COLO668 (cell line): ENCODE results near the gene DBH.

ENCODE experiments used
- DNase-seq: peaks from one replicate; lab custom pipeline; 2025; ENCODE audit not compliant: unreplicated experiment; lab: John Stamatoyannopoulos, UW

The DBH gene

GRCh38 chr9:133696071-133696472 is 59.9 kb downstream of the DBH start:
- no peak for DNase-seq

- DNase-seq = no peak
Measured at GRCh38 chr9:133699546-133699945, 63.4 kb downstream of the DBH start.

- DNase-seq = no peak
Measured at GRCh38 chr9:133700819-133701320, 64.7 kb downstream of the DBH start.

GRCh38 chr9:133701321-133701980 is 65.3 kb downstream of the DBH start:
- no peak for DNase-seq

- DNase-seq = peak; percentile 27
Measured at GRCh38 chr9:133701981-133702797, 66.0 kb downstream of the DBH start.

- DNase-seq = no peak
Measured at GRCh38 chr9:133702798-133703590, 66.8 kb downstream of the DBH start.

- DNase-seq = peak; percentile 90
Measured at GRCh38 chr9:133703591-133704399, 67.6 kb downstream of the DBH start.

- DNase-seq = no peak
Measured at GRCh38 chr9:133704711-133705181, 68.6 kb downstream of the DBH start.

GRCh38 chr9:133705576-133705975 is 69.4 kb downstream of the DBH start:
- no peak for DNase-seq

- DNase-seq = no peak
Measured at GRCh38 chr9:133706307-133707050, 70.3 kb downstream of the DBH start.

GRCh38 chr9:133707065-133707762 is 71.1 kb downstream of the DBH start:
- DNase-seq = no peak

- no peak for DNase-seq
Measured at GRCh38 chr9:133707763-133708245, 71.6 kb downstream of the DBH start.

GRCh38 chr9:133708246-133709014 is 72.3 kb downstream of the DBH start:
- no peak for DNase-seq
